ENCODE results near the gene CACNB1.

DNA sequence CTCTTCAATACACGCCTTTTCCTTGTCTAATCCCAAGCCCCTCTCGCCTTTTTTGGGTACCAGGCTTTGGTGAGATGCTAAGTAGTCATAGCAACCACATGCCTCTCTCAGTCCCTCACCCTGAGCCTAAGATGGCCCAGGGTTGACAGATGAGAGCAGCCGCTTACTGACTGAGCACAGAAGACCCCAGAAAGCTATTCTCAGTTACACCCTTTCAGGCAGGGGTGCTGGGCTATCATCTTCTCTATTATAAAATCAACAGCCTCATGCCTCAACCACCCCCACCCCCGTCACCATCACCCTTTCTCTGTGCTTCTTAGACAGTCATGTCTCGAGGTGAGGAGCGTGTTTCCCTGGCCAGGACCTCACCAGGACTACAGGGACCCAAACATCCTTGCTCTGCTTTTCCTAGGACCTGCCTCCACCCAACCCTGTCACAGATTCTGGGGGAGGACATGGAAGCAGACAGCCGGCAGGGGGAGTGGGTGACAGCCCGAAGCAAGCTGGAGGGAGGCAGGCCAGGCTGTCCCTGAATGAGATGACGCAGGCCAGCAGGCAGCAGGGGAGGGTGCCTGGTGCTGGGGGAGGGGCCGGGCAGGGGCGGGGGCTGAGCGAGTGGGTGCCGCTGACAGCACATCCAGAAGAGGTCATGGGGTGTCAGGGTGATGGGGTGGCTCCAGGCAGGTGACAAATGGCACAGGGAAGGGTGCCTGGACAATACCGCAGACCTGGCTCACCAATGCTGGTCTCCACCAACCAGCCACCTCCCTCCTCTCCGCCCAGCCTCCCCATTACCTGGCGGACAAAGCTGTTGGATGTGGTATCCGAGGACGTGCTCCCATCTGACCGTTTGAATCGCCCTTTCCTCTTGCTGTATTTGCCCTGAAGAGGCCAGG, 3.1 kb downstream of the CACNB1 start:
- TF ChIP-seq CTCF (IDR thresholded peaks at IDR 0.05) (peak in 3 of 4 experiments; percentile 27 to 56 (median 38)), POLR2AphosphoS5 (IDR thresholded peaks at IDR 0.05) (no peak), POLR2A (IDR thresholded peaks at IDR 0.05) (no peak)

All from gastroesophageal sphincter (tissue), 3 donors.